GM21447 (cell line): Measurements from ENCODE around the gene OPN1MW.
"Not testable (repeated sequence)": the region's sequence is repeated elsewhere in the genome, so short reads cannot be mapped to it uniquely, and the experiment has no call there.

Experiments used
- ATAC-seq: cut with Tn5 transposase; IDR thresholded peaks from one replicate; pipeline ENCODE4 v1.9.1; 2021; ENCODE audit not compliant: unreplicated experiment

Gene OPN1MW

GRCh38 chrX:154209670-154210418 lies 27.4 kb downstream of the OPN1MW start:
- peak; percentile 85 for ATAC-seq

- ATAC-seq = not testable (repeated sequence)
Observed at GRCh38 chrX:154211057-154211456, 28.7 kb downstream of the OPN1MW start.

- ATAC-seq = not testable (repeated sequence)
Observed at GRCh38 chrX:154211499-154211898, 29.1 kb downstream of the OPN1MW start.

GRCh38 chrX:154219456-154219855 lies 37.1 kb downstream of the OPN1MW start, which contains the start of gene OPN1MW2:
Gene OPN1MW2 (plus strand): TSS chrX:154219756. CDS start chrX:154219816, 60 bp downstream.
- ATAC-seq = not testable (repeated sequence)

- not testable (repeated sequence) for ATAC-seq
Observed at GRCh38 chrX:154225292-154225691, 42.9 kb downstream of the OPN1MW start.

GRCh38 chrX:154226706-154227105 lies 44.3 kb downstream of the OPN1MW start:
- ATAC-seq = not testable (repeated sequence)

GRCh38 chrX:154231443-154231842 lies 49.0 kb downstream of the OPN1MW start:
- ATAC-seq = not testable (repeated sequence)

GRCh38 chrX:154233620-154234019 lies 51.2 kb downstream of the OPN1MW start:
- ATAC-seq = not testable (repeated sequence)

- not testable (repeated sequence) for ATAC-seq
Observed at GRCh38 chrX:154238939-154239559, 56.7 kb downstream of the OPN1MW start.

- ATAC-seq = not testable (repeated sequence)
Observed at GRCh38 chrX:154239982-154240503, 57.6 kb downstream of the OPN1MW start.
